Germinal center (tissue), 1 donor: ENCODE data around the gene GABPB2.
A peak's percentile ranks its signal among the peaks of the same experiment; 100 is the strongest.

ENCODE experiments used
- DNase-seq: peaks from one replicate; pipeline ENCODE4 v3.0.0; 2012; ENCODE audit warnings: mixed read lengths, low spot score

GABPB2 gene

GRCh38 chr1:151070474-151071276 is at the start of gene GABPB2:
GABPB2 (plus strand) TSS chr1:151070761; CDS start chr1:151088190, 17,429 bp downstream.
- DNase-seq, result peak; percentile 90

GRCh38 chr1:151024540-151025146 is 45.9 kb upstream of the GABPB2 start:
- peak; percentile 78 for DNase-seq

- no peak for DNase-seq
These were observed 44.1 kb upstream of the GABPB2 start for GRCh38 chr1:151026460-151026859.

GRCh38 chr1:151032164-151032563 is 38.4 kb upstream of the GABPB2 start:
- no peak for DNase-seq

DNA sequence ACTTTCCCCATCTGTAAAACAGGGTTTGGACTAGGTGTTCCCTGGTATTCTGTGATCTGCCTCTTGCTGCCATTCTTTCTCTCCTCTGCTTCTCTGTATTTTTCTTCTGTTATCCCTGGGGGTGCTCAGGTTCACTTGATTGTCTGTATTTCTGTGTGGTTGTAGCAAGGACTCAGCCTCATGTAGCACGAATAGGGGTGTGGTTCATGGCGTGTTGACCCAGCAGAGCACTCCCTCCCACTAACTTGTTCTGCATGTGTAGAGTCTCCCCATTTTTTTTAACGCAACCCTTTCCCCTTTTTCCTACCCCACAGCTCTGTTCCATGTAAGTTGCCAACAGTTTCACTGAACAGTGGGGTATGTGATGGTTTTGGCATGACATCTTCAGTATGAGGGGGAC is 35.4 kb upstream of the GABPB2 start:
- no peak for DNase-seq

- no peak for DNase-seq
These were observed 34.2 kb upstream of the GABPB2 start, which contains the start of gene BNIPL for GRCh38 chr1:151036356-151036755. BNIPL (plus strand) TSS chr1:151036586; CDS start chr1:151036726, 140 bp downstream.

GRCh38 chr1:151037032-151037431 is 33.5 kb upstream of the GABPB2 start:
- no peak for DNase-seq

DNA sequence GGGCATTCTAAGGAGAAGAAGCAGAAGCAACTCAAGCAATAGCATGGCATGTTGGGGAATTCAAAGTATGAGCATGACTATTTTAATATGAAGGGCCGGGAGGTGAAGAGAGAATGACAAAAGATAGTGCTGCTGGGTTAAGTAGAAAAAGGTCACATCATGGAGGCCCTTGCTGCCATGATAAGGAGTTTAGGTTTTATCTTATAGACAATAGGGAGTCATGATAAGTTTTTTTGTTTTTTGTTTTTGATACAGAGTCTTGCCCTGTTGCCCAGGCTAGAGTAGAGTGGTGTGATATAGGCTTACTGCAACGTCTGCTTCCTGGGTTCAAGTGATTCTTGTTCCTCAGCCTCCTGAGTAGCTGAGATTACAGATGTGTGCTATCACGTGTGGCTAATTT is 31.0 kb upstream of the GABPB2 start:
- no peak for DNase-seq

DNA sequence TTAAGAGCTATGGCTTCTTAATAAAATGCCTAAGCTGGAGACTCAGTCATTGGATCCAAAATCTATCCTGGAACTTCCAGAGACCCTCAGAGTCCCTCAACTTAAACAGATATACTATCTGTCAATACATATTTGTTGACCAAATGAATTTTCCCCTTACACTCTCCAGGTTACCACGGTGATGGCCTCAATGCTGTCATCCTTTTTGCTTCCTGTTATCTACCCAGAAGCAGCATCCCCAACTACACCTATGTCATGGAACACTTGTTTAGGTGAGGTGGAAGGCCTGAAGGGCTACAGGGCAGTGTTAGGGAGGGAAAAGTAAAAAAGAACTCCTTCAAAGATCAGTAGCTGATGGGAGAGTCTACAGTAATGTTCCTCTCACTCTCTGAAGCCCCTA is 27.4 kb upstream of the GABPB2 start:
- DNase-seq, result no peak

DNA sequence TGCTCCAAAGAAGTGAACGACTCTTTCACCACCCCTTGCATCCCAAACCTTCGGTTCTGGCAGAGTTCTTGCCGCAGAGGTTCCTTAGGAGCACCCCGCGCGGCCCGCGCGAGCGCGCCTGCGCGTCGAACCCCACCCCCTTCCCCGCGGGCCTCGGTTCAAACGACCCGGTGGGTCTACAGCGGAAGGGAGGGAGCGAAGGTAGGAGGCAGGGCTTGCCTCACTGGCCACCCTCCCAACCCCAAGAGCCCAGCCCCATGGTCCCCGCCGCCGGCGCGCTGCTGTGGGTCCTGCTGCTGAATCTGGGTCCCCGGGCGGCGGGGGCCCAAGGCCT is 23.0 kb upstream of the GABPB2 start, which contains the start of gene C1orf56:
Gene C1orf56 (plus strand): TSS at position 161 of the 334 bp plus-strand sequence. CDS start 97 bp downstream, at position 258.
- DNase-seq, result peak; percentile 88

DNA sequence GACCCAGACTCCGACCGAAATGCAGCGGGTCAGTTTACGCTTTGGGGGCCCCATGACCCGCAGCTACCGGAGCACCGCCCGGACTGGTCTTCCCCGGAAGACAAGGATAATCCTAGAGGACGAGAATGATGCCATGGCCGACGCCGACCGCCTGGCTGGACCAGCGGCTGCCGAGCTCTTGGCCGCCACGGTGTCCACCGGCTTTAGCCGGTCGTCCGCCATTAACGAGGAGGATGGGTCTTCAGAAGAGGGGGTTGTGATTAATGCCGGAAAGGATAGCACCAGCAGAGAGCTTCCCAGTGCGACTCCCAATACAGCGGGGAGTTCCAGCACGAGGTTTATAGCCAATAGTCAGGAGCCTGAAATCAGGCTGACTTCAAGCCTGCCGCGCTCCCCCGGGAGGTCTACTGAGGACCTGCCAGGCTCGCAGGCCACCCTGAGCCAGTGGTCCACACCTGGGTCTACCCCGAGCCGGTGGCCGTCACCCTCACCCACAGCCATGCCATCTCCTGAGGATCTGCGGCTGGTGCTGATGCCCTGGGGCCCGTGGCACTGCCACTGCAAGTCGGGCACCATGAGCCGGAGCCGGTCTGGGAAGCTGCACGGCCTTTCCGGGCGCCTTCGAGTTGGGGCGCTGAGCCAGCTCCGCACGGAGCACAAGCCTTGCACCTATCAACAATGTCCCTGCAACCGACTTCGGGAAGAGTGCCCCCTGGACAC is 22.5 kb upstream of the GABPB2 start:
- DNase-seq, result peak; percentile 84

- no peak for DNase-seq
These were observed 21.9 kb upstream of the GABPB2 start for GRCh38 chr1:151048645-151049032.

DNA sequence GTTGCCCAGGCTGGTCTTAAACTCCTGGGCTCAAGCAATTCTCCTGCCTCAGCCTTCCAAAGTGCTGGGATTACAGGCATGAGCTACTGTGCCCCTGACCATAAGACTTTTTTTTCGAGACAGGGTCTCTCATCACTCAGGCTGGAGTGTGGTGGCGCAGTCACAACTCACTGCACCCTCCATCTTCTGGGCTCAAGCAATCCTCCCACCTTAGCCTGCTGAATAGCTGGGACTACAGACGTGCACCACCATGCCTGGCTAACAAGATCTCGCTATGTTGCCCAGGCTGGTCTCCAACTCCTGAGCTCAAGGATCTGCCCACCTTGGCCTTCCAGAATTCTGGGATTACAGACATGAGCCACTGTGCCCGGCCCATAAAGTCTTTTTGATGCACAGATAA is 21.1 kb upstream of the GABPB2 start:
- DNase-seq, result no peak

- DNase-seq, result no peak
These were observed 20.4 kb upstream of the GABPB2 start for GRCh38 chr1:151050051-151050688.

GRCh38 chr1:151051356-151052009 is 19.1 kb upstream of the GABPB2 start:
- no peak for DNase-seq

- DNase-seq, result no peak
These were observed 15.5 kb upstream of the GABPB2 start for GRCh38 chr1:151054971-151055547.

GRCh38 chr1:151055581-151055980 is 15.0 kb upstream of the GABPB2 start:
- DNase-seq, result no peak

- DNase-seq, result no peak
These were observed 14.4 kb upstream of the GABPB2 start for GRCh38 chr1:151056149-151056548.

DNA sequence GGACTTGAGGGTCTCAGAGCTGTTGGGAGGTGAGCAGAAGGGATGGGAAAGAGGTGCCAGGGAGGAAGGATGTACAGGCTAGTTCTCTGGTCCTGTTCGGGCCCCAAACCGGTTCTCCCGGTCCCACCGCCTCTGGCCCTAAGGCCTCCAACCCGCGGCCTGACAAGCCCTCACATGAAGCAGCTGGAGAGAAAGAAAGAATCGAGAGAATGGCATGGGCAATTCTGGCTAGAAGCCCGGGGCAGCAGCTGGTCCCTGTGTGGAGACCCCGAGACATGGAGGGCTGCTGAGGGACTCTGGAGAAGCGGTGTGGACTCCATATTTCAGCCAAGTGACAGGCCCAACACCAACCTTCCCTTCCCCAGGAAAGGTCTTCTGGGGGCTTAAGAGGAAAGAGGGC is 11.9 kb upstream of the GABPB2 start:
- peak; percentile 21 for DNase-seq

DNA sequence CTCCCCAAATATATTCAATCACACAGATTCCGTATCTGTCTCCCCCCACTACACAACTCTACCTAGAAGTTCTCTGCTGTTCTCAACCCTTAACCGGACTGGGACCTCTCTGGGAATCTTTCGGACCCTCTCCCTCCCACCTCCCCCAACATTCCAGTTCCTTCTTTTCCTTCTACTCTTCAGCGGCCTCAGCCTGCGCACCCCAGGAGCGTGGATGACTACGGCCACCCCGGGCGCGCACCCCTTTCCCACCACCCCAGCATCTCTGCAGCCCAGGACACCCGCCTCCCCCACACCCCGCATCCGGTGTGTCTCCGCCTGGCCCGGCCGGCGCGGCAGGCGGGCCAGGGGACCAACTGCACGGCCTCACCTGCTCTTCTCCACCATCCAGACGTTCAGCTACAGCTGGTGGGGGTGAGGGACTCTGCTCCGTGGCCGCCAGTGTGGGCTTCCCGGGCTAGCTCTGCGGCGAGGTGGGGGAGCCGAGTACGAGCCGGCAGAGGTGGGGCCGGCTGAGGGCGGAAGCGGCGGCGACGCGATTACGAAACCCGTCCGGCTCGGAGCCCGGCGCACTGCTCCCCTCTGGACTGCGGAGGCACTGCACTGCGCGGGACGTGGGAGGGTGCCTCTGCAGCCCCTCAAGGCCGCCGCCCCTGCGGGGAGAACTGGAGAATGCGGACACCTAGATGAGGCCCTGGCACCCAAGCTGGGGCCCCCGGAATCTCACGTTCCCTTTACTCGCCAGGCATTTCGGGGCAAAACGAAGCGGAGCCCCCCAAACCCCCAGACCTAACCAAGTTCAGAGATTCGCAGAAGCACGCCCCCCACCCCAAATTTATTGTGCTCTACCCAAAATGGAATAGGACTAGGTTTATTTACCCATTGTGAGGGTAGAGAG is 11.2 kb upstream of the GABPB2 start, which contains the start of gene CDC42SE1:
Gene CDC42SE1 (minus strand): TSS at position 514 of the 898 bp plus-strand sequence. CDS start 3,892 bp downstream, outside the sequence.
- peak; percentile 93 for DNase-seq
